ENCODE data around the gene ZFP64.

Gene ZFP64

GRCh38 chr20:52118016-52118623 lies 73.5 kb downstream of the ZFP64 start:
- POLR2A ChIA-PET = interaction anchor here (0.8 to 1.1 kb wide), 2 partner anchors 13 to 14 kb away, joined by 3 to 4 read pairs; no protein-coding TSS in a partner anchor
- TF ChIP-seq SP1 (IDR thresholded peaks at IDR 0.05) (no peak), LEF1 (IDR thresholded peaks at IDR 0.05; ENCODE audit: borderline replicate concordance) (no peak)
- CTCF ChIA-PET = interaction anchor here (0.9 kb wide), 1 partner anchor 10 kb away, joined by 4 read pairs; no protein-coding TSS in a partner anchor
- no peak for DNase-seq (ENCODE audit: extremely low spot score)

GRCh38 chr20:52110456-52110855 lies 81.1 kb downstream of the ZFP64 start:
- POLR2A ChIA-PET = no interaction called here

GRCh38 chr20:52105442-52106422 lies 85.8 kb downstream of the ZFP64 start:
- POLR2A ChIA-PET = interaction anchor here (1.7 kb wide), 1 partner anchor 13 kb away, joined by 4 read pairs; no protein-coding TSS in a partner anchor
- CTCF ChIA-PET = interaction anchor here (0.5 to 1.4 kb wide), 7 partner anchors 10 to 549 kb away, joined by 3 read pairs; no protein-coding TSS in a partner anchor
- peak; percentile 40 for DNase-seq (ENCODE audit: extremely low spot score)
- peak; percentile 40; the same call in 1 of the 2 replicates for TF ChIP-seq L3MBTL2 (conservative IDR thresholded peaks at IDR 0.05)
- TF ChIP-seq LEF1 (IDR thresholded peaks at IDR 0.05; ENCODE audit: borderline replicate concordance) = no peak
- TF ChIP-seq ELF4 (IDR thresholded peaks at IDR 0.05) = no peak

More at GRCh38 chr20:52110456-52110855, 81.1 kb downstream of the ZFP64 start:
- CTCF ChIA-PET = interaction anchor here (0.9 kb wide), 1 partner anchor 311 kb away, joined by 4 read pairs; no protein-coding TSS in a partner anchor
- DNase-seq (ENCODE audit: extremely low spot score) = no peak
- no peak for TF ChIP-seq FOXA1 (IDR thresholded peaks at IDR 0.05)
- no peak for TF ChIP-seq NFRKB (IDR thresholded peaks at IDR 0.05)
- TF ChIP-seq ZNF384 (IDR thresholded peaks at IDR 0.05) = no peak
- no peak for TF ChIP-seq SUZ12 (IDR thresholded peaks at IDR 0.05)
- TF ChIP-seq, protein P1, sequence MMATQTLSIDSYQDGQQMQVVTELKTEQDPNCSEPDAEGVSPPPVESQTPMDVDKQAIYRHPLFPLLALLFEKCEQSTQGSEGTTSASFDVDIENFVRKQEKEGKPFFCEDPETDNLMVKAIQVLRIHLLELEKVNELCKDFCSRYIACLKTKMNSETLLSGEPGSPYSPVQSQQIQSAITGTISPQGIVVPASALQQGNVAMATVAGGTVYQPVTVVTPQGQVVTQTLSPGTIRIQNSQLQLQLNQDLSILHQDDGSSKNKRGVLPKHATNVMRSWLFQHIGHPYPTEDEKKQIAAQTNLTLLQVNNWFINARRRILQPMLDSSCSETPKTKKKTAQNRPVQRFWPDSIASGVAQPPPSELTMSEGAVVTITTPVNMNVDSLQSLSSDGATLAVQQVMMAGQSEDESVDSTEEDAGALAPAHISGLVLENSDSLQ (IDR thresholded peaks at IDR 0.05) = no peak
- TF ChIP-seq HDGF (IDR thresholded peaks at IDR 0.05; ENCODE audit: borderline replicate concordance) = no peak

- TF ChIP-seq LEF1 (IDR thresholded peaks at IDR 0.05; ENCODE audit: borderline replicate concordance) = no peak
- TF ChIP-seq, protein P1 (IDR thresholded peaks at IDR 0.05) = peak; percentile 97
- ChIA-PET POLR2A (interaction anchor here (1.0 to 1.7 kb wide), 4 partner anchors 10 to 45 kb away, joined by 3 to 4 read pairs (median 3); no protein-coding TSS in a partner anchor), CTCF (interaction anchor here (0.5 to 1.4 kb wide), 6 partner anchors 9 to 548 kb away, joined by 3 read pairs; no protein-coding TSS in a partner anchor)
- peak; percentile 76 for DNase-seq (ENCODE audit: extremely low spot score)
Measured at GRCh38 chr20:52104546-52105441, 86.8 kb downstream of the ZFP64 start.

DNA sequence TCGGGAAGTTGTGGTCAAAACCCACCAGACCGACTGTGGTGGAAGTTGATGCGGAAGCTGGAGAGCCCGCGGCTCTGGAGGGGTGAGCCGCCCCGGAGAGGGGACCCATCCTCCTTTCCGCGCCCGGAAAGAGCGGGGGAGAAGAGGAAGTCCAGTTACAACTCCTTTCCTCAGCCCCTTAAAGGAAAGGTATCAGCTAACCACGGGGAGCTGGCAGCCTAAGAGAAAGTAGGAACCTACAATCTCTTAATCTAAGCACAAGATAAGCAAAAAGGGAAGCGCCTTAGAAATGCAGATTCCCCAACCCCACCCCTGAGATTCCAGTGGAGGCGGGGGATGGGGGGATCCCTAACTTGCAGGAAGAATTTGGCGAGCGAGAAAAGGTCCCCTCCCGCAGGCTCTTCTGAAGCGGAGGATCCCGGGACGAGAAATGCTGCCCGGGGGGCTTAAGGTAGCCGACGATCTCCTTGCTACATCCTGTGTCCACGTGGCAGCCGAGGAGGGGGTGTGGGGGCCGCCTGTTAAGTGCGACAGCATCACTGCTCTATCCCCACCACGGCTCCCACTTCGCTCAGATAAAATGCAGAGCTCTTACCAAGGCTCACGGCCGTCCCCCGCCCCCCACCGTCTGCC lies 87.5 kb downstream of the ZFP64 start:
- peak; percentile 30 for DNase-seq (ENCODE audit: extremely low spot score)
- no peak for TF ChIP-seq HDGF (IDR thresholded peaks at IDR 0.05; ENCODE audit: borderline replicate concordance)
- 0 out of 2 replicates have a peak, but pooled peaks have one; percentile 39 for TF ChIP-seq L3MBTL2 (conservative IDR thresholded peaks at IDR 0.05)
- CTCF ChIA-PET = interaction anchor here (0.6 kb wide), 1 partner anchor 731 kb away, joined by 4 read pairs; no protein-coding TSS in a partner anchor
- POLR2A ChIA-PET = interaction anchor here (1.0 to 1.4 kb wide), 3 partner anchors 9 to 46 kb away, joined by 3 read pairs; no protein-coding TSS in a partner anchor

GRCh38 chr20:52103335-52103912 lies 88.2 kb downstream of the ZFP64 start:
- POLR2A ChIA-PET = interaction anchor here (1.0 to 1.4 kb wide), 2 partner anchors 16 to 47 kb away, joined by 3 read pairs; no protein-coding TSS in a partner anchor
- DNase-seq (ENCODE audit: extremely low spot score) = no peak
- CTCF ChIA-PET = interaction anchor here (0.6 kb wide), 2 partner anchors 31 to 731 kb away, joined by 4 read pairs; no protein-coding TSS in a partner anchor
- TF ChIP-seq SUZ12 (IDR thresholded peaks at IDR 0.05) (no peak), ZNF384 (IDR thresholded peaks at IDR 0.05) (no peak), HDGF (IDR thresholded peaks at IDR 0.05; ENCODE audit: borderline replicate concordance) (no peak), LEF1 (IDR thresholded peaks at IDR 0.05; ENCODE audit: borderline replicate concordance) (no peak), TARDBP (IDR thresholded peaks at IDR 0.05) (no peak), CTBP1 (IDR thresholded peaks at IDR 0.05; ENCODE audit: borderline replicate concordance) (no peak), NFRKB (IDR thresholded peaks at IDR 0.05) (no peak), FOXK2 (IDR thresholded peaks at IDR 0.05) (no peak), SP1 (IDR thresholded peaks at IDR 0.05) (no peak), L3MBTL2 (conservative IDR thresholded peaks at IDR 0.05) (no peak), FOXA1 (IDR thresholded peaks at IDR 0.05) (no peak), ELF4 (IDR thresholded peaks at IDR 0.05) (no peak)
